ENCODE measurements around the gene UPF2. TPM values are rescaled to one million over a fixed set of nuclear protein-coding genes. Genes with fewer than 3 reads are reported as not detected.

UPF2 gene
- total and polyA plus RNA-seq, 2 of the 13 experiments (the other 11 are each of a cell fraction or from before 2014, with no cell fraction given), result 6.2 to 14.5 TPM

GRCh38 chr10:12042409-12042796, 206 bp downstream of the UPF2 start (continued):
- TF ChIP-seq, protein P1, sequence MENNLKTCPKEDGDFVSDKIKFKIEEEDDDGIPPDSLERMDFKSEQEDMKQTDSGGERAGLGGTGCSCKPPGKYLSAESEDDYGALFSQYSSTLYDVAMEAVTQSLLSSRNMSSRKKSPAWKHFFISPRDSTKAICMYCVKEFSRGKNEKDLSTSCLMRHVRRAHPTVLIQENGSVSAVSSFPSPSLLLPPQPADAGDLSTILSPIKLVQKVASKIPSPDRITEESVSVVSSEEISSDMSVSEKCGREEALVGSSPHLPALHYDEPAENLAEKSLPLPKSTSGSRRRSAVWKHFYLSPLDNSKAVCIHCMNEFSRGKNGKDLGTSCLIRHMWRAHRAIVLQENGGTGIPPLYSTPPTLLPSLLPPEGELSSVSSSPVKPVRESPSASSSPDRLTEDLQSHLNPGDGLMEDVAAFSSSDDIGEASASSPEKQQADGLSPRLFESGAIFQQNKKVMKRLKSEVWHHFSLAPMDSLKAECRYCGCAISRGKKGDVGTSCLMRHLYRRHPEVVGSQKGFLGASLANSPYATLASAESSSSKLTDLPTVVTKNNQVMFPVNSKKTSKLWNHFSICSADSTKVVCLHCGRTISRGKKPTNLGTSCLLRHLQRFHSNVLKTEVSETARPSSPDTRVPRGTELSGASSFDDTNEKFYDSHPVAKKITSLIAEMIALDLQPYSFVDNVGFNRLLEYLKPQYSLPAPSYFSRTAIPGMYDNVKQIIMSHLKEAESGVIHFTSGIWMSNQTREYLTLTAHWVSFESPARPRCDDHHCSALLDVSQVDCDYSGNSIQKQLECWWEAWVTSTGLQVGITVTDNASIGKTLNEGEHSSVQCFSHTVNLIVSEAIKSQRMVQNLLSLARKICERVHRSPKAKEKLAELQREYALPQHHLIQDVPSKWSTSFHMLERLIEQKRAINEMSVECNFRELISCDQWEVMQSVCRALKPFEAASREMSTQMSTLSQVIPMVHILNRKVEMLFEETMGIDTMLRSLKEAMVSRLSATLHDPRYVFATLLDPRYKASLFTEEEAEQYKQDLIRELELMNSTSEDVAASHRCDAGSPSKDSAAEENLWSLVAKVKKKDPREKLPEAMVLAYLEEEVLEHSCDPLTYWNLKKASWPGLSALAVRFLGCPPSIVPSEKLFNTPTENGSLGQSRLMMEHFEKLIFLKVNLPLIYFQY (CRISPR knock-in tag; IDR thresholded peaks at IDR 0.05; ENCODE audit: borderline replicate concordance), result no peak
- TF ChIP-seq YEATS2 (CRISPR knock-in tag; IDR thresholded peaks at IDR 0.05; ENCODE audit: borderline replicate concordance), result no peak
- no peak for TF ChIP-seq ZFP62 (CRISPR knock-in tag; IDR thresholded peaks at IDR 0.05)
- TF ChIP-seq POLR2AphosphoS5 (IDR thresholded peaks at IDR 0.05; ENCODE audit: low read depth, low read length), result peak; percentile 57
- peak; percentile 34 to 70; a peak in 2 of 4 replicates for TF ChIP-seq POLR2A (IDR thresholded peaks at IDR 0.05; ENCODE audit: insufficient read depth in 1 of 2, low read depth in 2 of 2, low read length in 2 of 2)
- no peak for TF ChIP-seq SMAD9 (CRISPR knock-in tag; IDR thresholded peaks at IDR 0.05)
- no peak for TF ChIP-seq TCF12 (IDR thresholded peaks at IDR 0.05)
- 0 out of 2 replicates have a peak, but pooled peaks have one; percentile 51 for TF ChIP-seq TCF12 (CRISPR knock-in tag; IDR thresholded peaks at IDR 0.05)
- TF ChIP-seq CENPX (CRISPR knock-in tag; IDR thresholded peaks at IDR 0.05), result no peak
- no peak for TF ChIP-seq EEA1 (CRISPR knock-in tag; IDR thresholded peaks at IDR 0.05; ENCODE audit: borderline replicate concordance)
- no peak for TF ChIP-seq ZNF780A (CRISPR knock-in tag; IDR thresholded peaks at IDR 0.05)
- TF ChIP-seq ZNF281 (CRISPR knock-in tag; IDR thresholded peaks at IDR 0.05; ENCODE audit: borderline replicate concordance), result no peak
- TF ChIP-seq ARID2 (CRISPR knock-in tag; IDR thresholded peaks at IDR 0.05; ENCODE audit: borderline replicate concordance), result peak; percentile 73; the same call in 1 of the 2 replicates
- TF ChIP-seq ZNF44 (CRISPR knock-in tag; IDR thresholded peaks at IDR 0.05), result no peak
- TF ChIP-seq ZFY (CRISPR knock-in tag; IDR thresholded peaks at IDR 0.05), result peak; percentile 37; the same call in 1 of the 2 replicates
- TF ChIP-seq JUNB (CRISPR knock-in tag; IDR thresholded peaks at IDR 0.05; ENCODE audit: borderline replicate concordance), result no peak
- no peak for TF ChIP-seq NFIB (CRISPR knock-in tag; IDR thresholded peaks at IDR 0.05; ENCODE audit: borderline replicate concordance)
- TF ChIP-seq KLF12 (CRISPR knock-in tag; IDR thresholded peaks at IDR 0.05; ENCODE audit: borderline replicate concordance), result peak; percentile 15; the same call in 1 of the 2 replicates
- no peak for TF ChIP-seq NKX3-1 (CRISPR knock-in tag; IDR thresholded peaks at IDR 0.05)
- TF ChIP-seq HOXA3 (CRISPR knock-in tag; IDR thresholded peaks at IDR 0.05), result no peak
- TF ChIP-seq MTA3 (CRISPR knock-in tag; IDR thresholded peaks at IDR 0.05), result no peak
- TF ChIP-seq ZNF10 (CRISPR knock-in tag; IDR thresholded peaks at IDR 0.05; ENCODE audit: borderline replicate concordance, low read depth), result no peak
- no peak for TF ChIP-seq HMGA1 (CRISPR knock-in tag; conservative IDR thresholded peaks at IDR 0.05)
- TF ChIP-seq SOX5 (CRISPR knock-in tag; IDR thresholded peaks at IDR 0.05; ENCODE audit: borderline replicate concordance), result no peak
- TF ChIP-seq NFKB2 (CRISPR knock-in tag; IDR thresholded peaks at IDR 0.05; ENCODE audit: borderline replicate concordance), result no peak; the same call in 1 of the 2 replicates
- TF ChIP-seq NBN (conservative IDR thresholded peaks at IDR 0.05), result no peak
- 0 out of 2 replicates have a peak, but pooled peaks have one; percentile 1 for TF ChIP-seq ZMYM4 (CRISPR knock-in tag; IDR thresholded peaks at IDR 0.05)
- TF ChIP-seq CENPT (CRISPR knock-in tag; IDR thresholded peaks at IDR 0.05; ENCODE audit: low read depth), result no peak
- TF ChIP-seq ZFAT (CRISPR knock-in tag; conservative IDR thresholded peaks at IDR 0.05), result no peak
